HEK293 (cell line): ENCODE measurements around the gene SEC24C.

Source experiments
- CTCF ChIA-PET: fragments of 350-600 bp; formaldehyde crosslinking; extraction: SDS; loops from one replicate; lab custom pipeline; 2021; ENCODE audit warnings: antibody characterized with exemption; lab: Yijun Ruan, JAX
- POLR2A ChIA-PET: fragments of 300-600 bp; formaldehyde crosslinking; extraction: SDS; loops from one replicate; lab custom pipeline; 2020; ENCODE audit warnings: antibody characterized with exemption, inconsistent platforms; lab: Yijun Ruan, JAX
- H3K27ac ChIP-seq: fragments of 200-500 bp; sonication (Bioruptor generic); 2 replicates; pipeline ENCODE4 v1.5.1; 2014; ENCODE audit warnings: low read depth, low read length, control low read depth, inconsistent platforms; ENCODE audit errors: extremely low read depth
- H3K36me3 ChIP-seq, 2 experiments: fragments of 200-500 bp in 1 of 2; sonication (Bioruptor generic) in 1 of 2; 1 replicate in 1 of 2; 2 replicates in 1 of 2; pipeline ENCODE4 v1.5.1; 2014 to 2017; ENCODE audit warnings: inconsistent platforms in 2 of 2, low read length in 2 of 2; ENCODE audit not compliant: control insufficient read depth in 2 of 2, insufficient read depth in 1 of 2
- H3K4me1 ChIP-seq: fragments of 200-500 bp; sonication (Bioruptor generic); 2 replicates; pipeline ENCODE4 v1.5.1; 2014; ENCODE audit warnings: mild to moderate bottlenecking, low read length, inconsistent platforms; ENCODE audit not compliant: control insufficient read depth, insufficient read depth
- H3K4me3 ChIP-seq: 2 replicates; pipeline ENCODE4 v1.5.1; 2011; ENCODE audit warnings: low read depth, mild to moderate bottlenecking, control low read depth, low read length, moderate library complexity
- H3K9me3 ChIP-seq: fragments of 200-500 bp; sonication (Bioruptor generic); 2 replicates; pipeline ENCODE4 v1.5.1; 2014; ENCODE audit warnings: low read depth, low read length, inconsistent platforms; ENCODE audit not compliant: control insufficient read depth, insufficient read depth
- BCL11A ChIP-seq: fragments of 450-650 bp; formaldehyde crosslinking; IDR thresholded peaks from 2 replicates; pipeline ENCODE4 v1.5.1; 2016; ENCODE audit warnings: low read depth, missing biosample characterization, missing genetic modification characterization
- BCL11B ChIP-seq: fragments of 450-650 bp; formaldehyde crosslinking; IDR thresholded peaks from 2 replicates; pipeline ENCODE4 v1.5.1; 2016; ENCODE audit warnings: low read depth, missing biosample characterization, missing genetic modification characterization
- ZBTB21 ChIP-seq: fragments of 450-650 bp; formaldehyde crosslinking; IDR thresholded peaks from 2 replicates; pipeline ENCODE4 v1.5.1; 2017; ENCODE audit warnings: missing biosample characterization, missing genetic modification characterization
- ZNF184 ChIP-seq: fragments of 450-650 bp; IDR thresholded peaks from 2 replicates; pipeline ENCODE4 v1.5.1; 2018; ENCODE audit warnings: missing biosample characterization, mild to moderate bottlenecking, missing genetic modification characterization
- ZNF214 ChIP-seq: fragments of 450-650 bp; formaldehyde crosslinking; IDR thresholded peaks from 2 replicates; pipeline ENCODE4 v1.5.1; 2017; ENCODE audit warnings: missing biosample characterization, mild to moderate bottlenecking, missing genetic modification characterization, borderline replicate concordance
- ZNF223 ChIP-seq: fragments of 450-650 bp; formaldehyde crosslinking; IDR thresholded peaks from 2 replicates; pipeline ENCODE4 v1.5.1; 2016; ENCODE audit warnings: missing biosample characterization, missing genetic modification characterization
- ZNF248 ChIP-seq: fragments of 450-650 bp; formaldehyde crosslinking; IDR thresholded peaks from 2 replicates; pipeline ENCODE4 v1.5.1; 2017; ENCODE audit warnings: missing biosample characterization, missing genetic modification characterization
- ZNF549 ChIP-seq: fragments of 450-650 bp; IDR thresholded peaks from 2 replicates; pipeline ENCODE4 v1.5.1; 2018; ENCODE audit warnings: missing biosample characterization, missing genetic modification characterization, mild to moderate bottlenecking, inconsistent platforms, moderate library complexity
- ZNF610 ChIP-seq: fragments of 450-650 bp; formaldehyde crosslinking; IDR thresholded peaks from 2 replicates; pipeline ENCODE4 v1.5.1; 2016; ENCODE audit warnings: missing biosample characterization, missing genetic modification characterization, borderline replicate concordance
- ZNF624 ChIP-seq: fragments of 450-650 bp; formaldehyde crosslinking; IDR thresholded peaks from 2 replicates; pipeline ENCODE4 v1.5.1; 2017; ENCODE audit warnings: missing biosample characterization, missing genetic modification characterization
- ZNF658 ChIP-seq: fragments of 450-650 bp; formaldehyde crosslinking; IDR thresholded peaks from 2 replicates; pipeline ENCODE4; 2016; ENCODE audit warnings: missing biosample characterization, missing genetic modification characterization
- TF ChIP-seq, protein P1 (sequence below): fragments of 450-650 bp; formaldehyde crosslinking; IDR thresholded peaks from 2 replicates; pipeline ENCODE4 v1.5.1; 2016; ENCODE audit warnings: missing biosample characterization, missing genetic modification characterization, borderline replicate concordance
- TF ChIP-seq, protein P2 (sequence below): fragments of 450-650 bp; formaldehyde crosslinking; IDR thresholded peaks from 2 replicates; pipeline ENCODE4 v1.5.1; 2016; ENCODE audit warnings: missing biosample characterization, missing genetic modification characterization
- TF ChIP-seq, protein P3 (sequence below): fragments of 450-650 bp; formaldehyde crosslinking; IDR thresholded peaks from 2 replicates; pipeline ENCODE4 v1.5.1; 2016; ENCODE audit warnings: missing biosample characterization, missing genetic modification characterization, borderline replicate concordance
- TF ChIP-seq, protein P4 (sequence below): fragments of 450-650 bp; formaldehyde crosslinking; IDR thresholded peaks from 2 replicates; pipeline ENCODE4 v1.5.1; 2016; ENCODE audit warnings: missing biosample characterization, missing genetic modification characterization
- TF ChIP-seq, protein P5 (sequence below): fragments of 450-650 bp; formaldehyde crosslinking; IDR thresholded peaks from 2 replicates; pipeline ENCODE4 v1.5.1; 2016; ENCODE audit warnings: missing biosample characterization, missing genetic modification characterization

SEC24C gene

DNA sequence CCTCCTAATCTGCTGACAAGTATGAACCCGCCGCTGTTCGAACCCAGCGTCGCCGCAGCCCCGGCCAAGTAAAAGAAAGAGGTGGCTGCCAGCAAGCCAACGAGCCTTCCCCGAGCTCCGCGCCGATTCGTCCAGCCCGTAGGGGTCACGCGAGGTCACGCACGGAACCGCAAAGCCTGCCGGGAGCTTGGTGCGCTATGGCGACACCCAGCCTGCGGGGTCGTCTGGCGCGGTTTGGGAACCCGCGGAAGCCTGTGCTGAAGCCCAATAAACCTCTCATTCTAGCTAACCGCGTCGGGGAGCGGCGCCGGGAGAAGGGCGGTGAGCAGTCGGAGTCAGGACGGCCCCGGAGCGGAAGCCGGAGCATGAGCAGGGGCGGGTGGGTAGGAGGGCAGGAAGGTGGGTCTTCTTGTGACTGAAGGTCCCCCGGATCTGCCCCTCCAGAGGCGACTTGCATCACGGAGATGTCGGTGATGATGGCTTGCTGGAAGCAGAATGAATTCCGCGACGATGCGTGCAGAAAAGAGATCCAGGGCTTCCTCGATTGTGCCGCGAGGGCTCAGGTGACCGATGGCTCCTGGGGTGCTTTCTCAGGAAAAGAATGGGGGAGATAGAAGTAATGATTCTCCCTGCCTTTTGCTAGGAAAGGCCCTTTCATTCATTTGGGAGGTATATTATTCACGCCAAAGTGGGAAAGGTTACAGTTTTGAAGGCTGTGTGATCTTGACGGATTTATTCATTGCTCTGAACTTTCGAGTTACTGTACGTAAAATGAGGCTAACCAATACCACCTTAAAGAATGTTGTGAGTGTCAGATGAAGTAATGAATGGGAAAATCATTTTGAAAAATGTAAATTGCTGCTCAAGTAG is 37.9 kb downstream of the SEC24C start, which contains the start of gene CHCHD1 (continued):
- TF ChIP-seq, protein P1, sequence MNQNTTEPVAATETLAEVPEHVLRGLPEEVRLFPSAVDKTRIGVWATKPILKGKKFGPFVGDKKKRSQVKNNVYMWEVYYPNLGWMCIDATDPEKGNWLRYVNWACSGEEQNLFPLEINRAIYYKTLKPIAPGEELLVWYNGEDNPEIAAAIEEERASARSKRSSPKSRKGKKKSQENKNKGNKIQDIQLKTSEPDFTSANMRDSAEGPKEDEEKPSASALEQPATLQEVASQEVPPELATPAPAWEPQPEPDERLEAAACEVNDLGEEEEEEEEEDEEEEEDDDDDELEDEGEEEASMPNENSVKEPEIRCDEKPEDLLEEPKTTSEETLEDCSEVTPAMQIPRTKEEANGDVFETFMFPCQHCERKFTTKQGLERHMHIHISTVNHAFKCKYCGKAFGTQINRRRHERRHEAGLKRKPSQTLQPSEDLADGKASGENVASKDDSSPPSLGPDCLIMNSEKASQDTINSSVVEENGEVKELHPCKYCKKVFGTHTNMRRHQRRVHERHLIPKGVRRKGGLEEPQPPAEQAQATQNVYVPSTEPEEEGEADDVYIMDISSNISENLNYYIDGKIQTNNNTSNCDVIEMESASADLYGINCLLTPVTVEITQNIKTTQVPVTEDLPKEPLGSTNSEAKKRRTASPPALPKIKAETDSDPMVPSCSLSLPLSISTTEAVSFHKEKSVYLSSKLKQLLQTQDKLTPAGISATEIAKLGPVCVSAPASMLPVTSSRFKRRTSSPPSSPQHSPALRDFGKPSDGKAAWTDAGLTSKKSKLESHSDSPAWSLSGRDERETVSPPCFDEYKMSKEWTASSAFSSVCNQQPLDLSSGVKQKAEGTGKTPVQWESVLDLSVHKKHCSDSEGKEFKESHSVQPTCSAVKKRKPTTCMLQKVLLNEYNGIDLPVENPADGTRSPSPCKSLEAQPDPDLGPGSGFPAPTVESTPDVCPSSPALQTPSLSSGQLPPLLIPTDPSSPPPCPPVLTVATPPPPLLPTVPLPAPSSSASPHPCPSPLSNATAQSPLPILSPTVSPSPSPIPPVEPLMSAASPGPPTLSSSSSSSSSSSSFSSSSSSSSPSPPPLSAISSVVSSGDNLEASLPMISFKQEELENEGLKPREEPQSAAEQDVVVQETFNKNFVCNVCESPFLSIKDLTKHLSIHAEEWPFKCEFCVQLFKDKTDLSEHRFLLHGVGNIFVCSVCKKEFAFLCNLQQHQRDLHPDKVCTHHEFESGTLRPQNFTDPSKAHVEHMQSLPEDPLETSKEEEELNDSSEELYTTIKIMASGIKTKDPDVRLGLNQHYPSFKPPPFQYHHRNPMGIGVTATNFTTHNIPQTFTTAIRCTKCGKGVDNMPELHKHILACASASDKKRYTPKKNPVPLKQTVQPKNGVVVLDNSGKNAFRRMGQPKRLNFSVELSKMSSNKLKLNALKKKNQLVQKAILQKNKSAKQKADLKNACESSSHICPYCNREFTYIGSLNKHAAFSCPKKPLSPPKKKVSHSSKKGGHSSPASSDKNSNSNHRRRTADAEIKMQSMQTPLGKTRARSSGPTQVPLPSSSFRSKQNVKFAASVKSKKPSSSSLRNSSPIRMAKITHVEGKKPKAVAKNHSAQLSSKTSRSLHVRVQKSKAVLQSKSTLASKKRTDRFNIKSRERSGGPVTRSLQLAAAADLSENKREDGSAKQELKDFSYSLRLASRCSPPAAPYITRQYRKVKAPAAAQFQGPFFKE (tag by site-specific recombination) = no peak
- TF ChIP-seq ZNF214 (no peak), ZNF248 (tag by site-specific recombination) (no peak)

DNA sequence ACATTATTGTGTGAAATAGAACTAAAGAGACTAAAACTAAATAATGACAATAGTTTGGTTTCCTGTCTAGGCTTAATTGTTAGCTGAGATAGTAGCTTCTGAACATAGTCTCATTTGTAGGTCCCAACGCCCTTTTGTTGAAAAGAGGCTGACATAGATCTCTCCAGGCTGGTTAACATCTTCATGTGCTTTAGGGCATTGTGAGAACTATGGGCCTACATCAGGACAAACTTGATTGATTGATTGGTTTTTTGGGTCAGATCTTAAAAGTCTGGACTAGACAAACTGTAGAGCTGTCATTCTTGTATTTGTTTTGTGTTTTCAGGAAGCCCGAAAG is 38.5 kb downstream of the SEC24C start:
- peaks cover 23 to 30% of the 10 kb centered on the region in 2 experiments for H3K36me3 ChIP-seq
- CTCF ChIA-PET = no interaction called here
- peaks cover 12% of the 10 kb centered on the region; the same call in 1 of the 2 replicates for H3K4me1 ChIP-seq
- H3K9me3 ChIP-seq = no peaks in the 10 kb centered on the region
- peak overlapping the region; percentile 94 for H3K4me3 ChIP-seq
- H3K27ac ChIP-seq = peak overlapping the region; percentile 89; the same call in 1 of the 2 replicates
- POLR2A ChIA-PET = interaction anchor here (0.6 to 5.1 kb wide), 4 partner anchors 8 to 89 kb away, joined by 3 to 60 read pairs (median 7); partner anchors contain the start of gene SEC24C
- TF ChIP-seq ZNF549 (tag by site-specific recombination) (no peak), ZNF184 (tag by site-specific recombination) (no peak), BCL11A (tag by site-specific recombination) (no peak), ZNF658 (tag by site-specific recombination) (no peak), BCL11B (tag by site-specific recombination) (no peak), ZNF610 (no peak), ZBTB21 (no peak), ZNF624 (tag by site-specific recombination) (no peak), ZNF223 (tag by site-specific recombination) (no peak)
- TF ChIP-seq, protein P2, sequence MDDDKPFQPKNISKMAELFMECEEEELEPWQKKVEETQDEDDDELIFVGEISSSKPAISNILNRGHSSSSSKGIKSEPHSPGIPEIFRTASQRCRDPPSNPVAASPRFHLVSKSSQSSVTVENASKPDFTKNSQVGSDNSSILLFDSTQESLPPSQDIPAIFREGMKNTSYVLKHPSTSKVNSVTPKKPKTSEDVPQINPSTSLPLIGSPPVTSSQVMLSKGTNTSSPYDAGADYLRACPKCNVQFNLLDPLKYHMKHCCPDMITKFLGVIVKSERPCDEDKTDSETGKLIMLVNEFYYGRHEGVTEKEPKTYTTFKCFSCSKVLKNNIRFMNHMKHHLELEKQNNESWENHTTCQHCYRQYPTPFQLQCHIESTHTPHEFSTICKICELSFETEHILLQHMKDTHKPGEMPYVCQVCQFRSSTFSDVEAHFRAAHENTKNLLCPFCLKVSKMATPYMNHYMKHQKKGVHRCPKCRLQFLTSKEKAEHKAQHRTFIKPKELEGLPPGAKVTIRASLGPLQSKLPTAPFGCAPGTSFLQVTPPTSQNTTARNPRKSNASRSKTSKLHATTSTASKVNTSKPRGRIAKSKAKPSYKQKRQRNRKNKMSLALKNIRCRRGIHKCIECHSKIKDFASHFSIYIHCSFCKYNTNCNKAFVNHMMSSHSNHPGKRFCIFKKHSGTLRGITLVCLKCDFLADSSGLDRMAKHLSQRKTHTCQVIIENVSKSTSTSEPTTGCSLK (tag by site-specific recombination) = no peak
- TF ChIP-seq, protein P3, sequence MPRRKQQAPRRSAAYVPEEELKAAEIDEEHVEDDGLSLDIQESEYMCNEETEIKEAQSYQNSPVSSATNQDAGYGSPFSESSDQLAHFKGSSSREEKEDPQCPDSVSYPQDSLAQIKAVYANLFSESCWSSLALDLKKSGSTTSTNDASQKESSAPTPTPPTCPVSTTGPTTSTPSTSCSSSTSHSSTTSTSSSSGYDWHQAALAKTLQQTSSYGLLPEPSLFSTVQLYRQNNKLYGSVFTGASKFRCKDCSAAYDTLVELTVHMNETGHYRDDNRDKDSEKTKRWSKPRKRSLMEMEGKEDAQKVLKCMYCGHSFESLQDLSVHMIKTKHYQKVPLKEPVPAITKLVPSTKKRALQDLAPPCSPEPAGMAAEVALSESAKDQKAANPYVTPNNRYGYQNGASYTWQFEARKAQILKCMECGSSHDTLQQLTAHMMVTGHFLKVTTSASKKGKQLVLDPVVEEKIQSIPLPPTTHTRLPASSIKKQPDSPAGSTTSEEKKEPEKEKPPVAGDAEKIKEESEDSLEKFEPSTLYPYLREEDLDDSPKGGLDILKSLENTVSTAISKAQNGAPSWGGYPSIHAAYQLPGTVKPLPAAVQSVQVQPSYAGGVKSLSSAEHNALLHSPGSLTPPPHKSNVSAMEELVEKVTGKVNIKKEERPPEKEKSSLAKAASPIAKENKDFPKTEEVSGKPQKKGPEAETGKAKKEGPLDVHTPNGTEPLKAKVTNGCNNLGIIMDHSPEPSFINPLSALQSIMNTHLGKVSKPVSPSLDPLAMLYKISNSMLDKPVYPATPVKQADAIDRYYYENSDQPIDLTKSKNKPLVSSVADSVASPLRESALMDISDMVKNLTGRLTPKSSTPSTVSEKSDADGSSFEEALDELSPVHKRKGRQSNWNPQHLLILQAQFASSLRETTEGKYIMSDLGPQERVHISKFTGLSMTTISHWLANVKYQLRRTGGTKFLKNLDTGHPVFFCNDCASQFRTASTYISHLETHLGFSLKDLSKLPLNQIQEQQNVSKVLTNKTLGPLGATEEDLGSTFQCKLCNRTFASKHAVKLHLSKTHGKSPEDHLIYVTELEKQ (tag by site-specific recombination) = no peak
- TF ChIP-seq, protein P4, sequence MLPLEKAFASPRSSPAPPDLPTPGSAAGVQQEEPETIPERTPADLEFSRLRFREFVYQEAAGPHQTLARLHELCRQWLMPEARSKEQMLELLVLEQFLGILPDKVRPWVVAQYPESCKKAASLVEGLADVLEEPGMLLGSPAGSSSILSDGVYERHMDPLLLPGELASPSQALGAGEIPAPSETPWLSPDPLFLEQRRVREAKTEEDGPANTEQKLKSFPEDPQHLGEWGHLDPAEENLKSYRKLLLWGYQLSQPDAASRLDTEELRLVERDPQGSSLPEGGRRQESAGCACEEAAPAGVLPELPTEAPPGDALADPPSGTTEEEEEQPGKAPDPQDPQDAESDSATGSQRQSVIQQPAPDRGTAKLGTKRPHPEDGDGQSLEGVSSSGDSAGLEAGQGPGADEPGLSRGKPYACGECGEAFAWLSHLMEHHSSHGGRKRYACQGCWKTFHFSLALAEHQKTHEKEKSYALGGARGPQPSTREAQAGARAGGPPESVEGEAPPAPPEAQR (tag by site-specific recombination) = no peak
- TF ChIP-seq, protein P5, sequence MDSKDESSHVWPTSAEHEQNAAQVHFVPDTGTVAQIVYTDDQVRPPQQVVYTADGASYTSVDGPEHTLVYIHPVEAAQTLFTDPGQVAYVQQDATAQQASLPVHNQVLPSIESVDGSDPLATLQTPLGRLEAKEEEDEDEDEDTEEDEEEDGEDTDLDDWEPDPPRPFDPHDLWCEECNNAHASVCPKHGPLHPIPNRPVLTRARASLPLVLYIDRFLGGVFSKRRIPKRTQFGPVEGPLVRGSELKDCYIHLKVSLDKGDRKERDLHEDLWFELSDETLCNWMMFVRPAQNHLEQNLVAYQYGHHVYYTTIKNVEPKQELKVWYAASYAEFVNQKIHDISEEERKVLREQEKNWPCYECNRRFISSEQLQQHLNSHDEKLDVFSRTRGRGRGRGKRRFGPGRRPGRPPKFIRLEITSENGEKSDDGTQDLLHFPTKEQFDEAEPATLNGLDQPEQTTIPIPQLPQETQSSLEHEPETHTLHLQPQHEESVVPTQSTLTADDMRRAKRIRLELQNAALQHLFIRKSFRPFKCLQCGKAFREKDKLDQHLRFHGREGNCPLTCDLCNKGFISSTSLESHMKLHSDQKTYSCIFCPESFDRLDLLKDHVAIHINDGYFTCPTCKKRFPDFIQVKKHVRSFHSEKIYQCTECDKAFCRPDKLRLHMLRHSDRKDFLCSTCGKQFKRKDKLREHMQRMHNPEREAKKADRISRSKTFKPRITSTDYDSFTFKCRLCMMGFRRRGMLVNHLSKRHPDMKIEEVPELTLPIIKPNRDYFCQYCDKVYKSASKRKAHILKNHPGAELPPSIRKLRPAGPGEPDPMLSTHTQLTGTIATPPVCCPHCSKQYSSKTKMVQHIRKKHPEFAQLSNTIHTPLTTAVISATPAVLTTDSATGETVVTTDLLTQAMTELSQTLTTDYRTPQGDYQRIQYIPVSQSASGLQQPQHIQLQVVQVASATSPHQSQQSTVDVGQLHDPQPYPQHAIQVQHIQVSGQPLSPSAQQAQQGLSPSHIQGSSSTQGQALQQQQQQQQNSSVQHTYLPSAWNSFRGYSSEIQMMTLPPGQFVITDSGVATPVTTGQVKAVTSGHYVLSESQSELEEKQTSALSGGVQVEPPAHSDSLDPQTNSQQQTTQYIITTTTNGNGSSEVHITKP (tag by site-specific recombination) = no peak
